ENCODE results near the gene FRAT2.

FRAT2 gene

GRCh38 chr10:97323501-97323900 is 11.0 kb downstream of the FRAT2 start:
- H3K36me3 ChIP-seq (ENCODE audit: insufficient read depth, insufficient read length, low read length), result no peaks in the 10 kb centered on the region
- no peak for DNase-seq (ENCODE audit: low read depth, low spot score)
- H3K4me3 ChIP-seq (ENCODE audit: insufficient read length, low read depth), result no peak overlapping the region
- peaks cover 5% of the 10 kb centered on the region for H3K4me1 ChIP-seq (ENCODE audit: insufficient read depth, insufficient read length)
- H3K9ac ChIP-seq (ENCODE audit: insufficient read length, low read depth), result no peak overlapping the region
- TF ChIP-seq ZNF274 (IDR thresholded peaks at IDR 0.05; ENCODE audit: low read depth, low read length) (no peak), SUZ12 (IDR thresholded peaks at IDR 0.05; ENCODE audit: extremely low read depth, insufficient read depth, insufficient read length) (no peak), YY1 (IDR thresholded peaks at IDR 0.05; ENCODE audit: insufficient read depth, insufficient read length) (no peak)
- H3K9me3 ChIP-seq (ENCODE audit: insufficient read depth, low read length), result no peaks in the 10 kb centered on the region
- H3K27me3 ChIP-seq (ENCODE audit: insufficient read depth, insufficient read length), result peaks cover 18% of the 10 kb centered on the region

- no peak overlapping the region for H3K9ac ChIP-seq (ENCODE audit: insufficient read length, low read depth)
- no peak for DNase-seq (ENCODE audit: low read depth, low spot score)
- H3K36me3 ChIP-seq (ENCODE audit: insufficient read depth, insufficient read length, low read length), result no peaks in the 10 kb centered on the region
- no peak for TF ChIP-seq SUZ12 (IDR thresholded peaks at IDR 0.05; ENCODE audit: extremely low read depth, insufficient read depth, insufficient read length)
- no peak for TF ChIP-seq ZNF274 (IDR thresholded peaks at IDR 0.05; ENCODE audit: low read depth, low read length)
- TF ChIP-seq YY1 (IDR thresholded peaks at IDR 0.05; ENCODE audit: insufficient read depth, insufficient read length), result no peak
- peaks cover 24% of the 10 kb centered on the region for H3K27me3 ChIP-seq (ENCODE audit: insufficient read depth, insufficient read length)
- H3K9me3 ChIP-seq (ENCODE audit: insufficient read depth, low read length), result no peaks in the 10 kb centered on the region
- H3K4me1 ChIP-seq (ENCODE audit: insufficient read depth, insufficient read length), result peaks cover 5% of the 10 kb centered on the region
- H3K4me3 ChIP-seq (ENCODE audit: insufficient read length, low read depth), result no peak overlapping the region
These were observed 12.7 kb downstream of the FRAT2 start for GRCh38 chr10:97321804-97322190.

GRCh38 chr10:97321032-97321803 is 13.3 kb downstream of the FRAT2 start:
- peaks cover 24% of the 10 kb centered on the region for H3K27me3 ChIP-seq (ENCODE audit: insufficient read depth, insufficient read length)
- TF ChIP-seq ZNF274 (IDR thresholded peaks at IDR 0.05; ENCODE audit: low read depth, low read length) (no peak), SUZ12 (IDR thresholded peaks at IDR 0.05; ENCODE audit: extremely low read depth, insufficient read depth, insufficient read length) (no peak), YY1 (IDR thresholded peaks at IDR 0.05; ENCODE audit: insufficient read depth, insufficient read length) (no peak)
- no peaks in the 10 kb centered on the region for H3K36me3 ChIP-seq (ENCODE audit: insufficient read depth, insufficient read length, low read length)
- H3K4me3 ChIP-seq (ENCODE audit: insufficient read length, low read depth), result no peak overlapping the region
- H3K9ac ChIP-seq (ENCODE audit: insufficient read length, low read depth), result no peak overlapping the region
- peaks cover 5% of the 10 kb centered on the region for H3K4me1 ChIP-seq (ENCODE audit: insufficient read depth, insufficient read length)
- no peak for DNase-seq (ENCODE audit: low read depth, low spot score)
- H3K9me3 ChIP-seq (ENCODE audit: insufficient read depth, low read length), result no peaks in the 10 kb centered on the region

- H3K27me3 ChIP-seq (ENCODE audit: insufficient read depth, insufficient read length), result peaks cover 29% of the 10 kb centered on the region
- peak overlapping the region; percentile 57 for H3K4me3 ChIP-seq (ENCODE audit: insufficient read length, low read depth)
- no peak for DNase-seq (ENCODE audit: low read depth, low spot score)
- peaks cover 5% of the 10 kb centered on the region for H3K4me1 ChIP-seq (ENCODE audit: insufficient read depth, insufficient read length)
- TF ChIP-seq ZNF274 (IDR thresholded peaks at IDR 0.05; ENCODE audit: low read depth, low read length), result no peak
- no peak for TF ChIP-seq SUZ12 (IDR thresholded peaks at IDR 0.05; ENCODE audit: extremely low read depth, insufficient read depth, insufficient read length)
- TF ChIP-seq YY1 (IDR thresholded peaks at IDR 0.05; ENCODE audit: insufficient read depth, insufficient read length), result no peak
- peak overlapping the region; percentile 88 for H3K9ac ChIP-seq (ENCODE audit: insufficient read length, low read depth)
- H3K36me3 ChIP-seq (ENCODE audit: insufficient read depth, insufficient read length, low read length), result no peaks in the 10 kb centered on the region
- H3K9me3 ChIP-seq (ENCODE audit: insufficient read depth, low read length), result no peaks in the 10 kb centered on the region
These were observed 14.0 kb downstream of the FRAT2 start for GRCh38 chr10:97320480-97321031.

GRCh38 chr10:97319671-97320479 is 14.7 kb downstream of the FRAT2 start:
- Histone ChIP-seq H3K4me1 (ENCODE audit: insufficient read depth, insufficient read length) (peaks cover 5% of the 10 kb centered on the region), H3K9ac (ENCODE audit: insufficient read length, low read depth) (peak overlapping the region; percentile 88), H3K27me3 (ENCODE audit: insufficient read depth, insufficient read length) (peaks cover 29% of the 10 kb centered on the region), H3K36me3 (ENCODE audit: insufficient read depth, insufficient read length, low read length) (no peaks in the 10 kb centered on the region), H3K4me3 (ENCODE audit: insufficient read length, low read depth) (peak overlapping the region; percentile 57), H3K9me3 (ENCODE audit: insufficient read depth, low read length) (no peaks in the 10 kb centered on the region)
- DNase-seq (ENCODE audit: low read depth, low spot score), result no peak
- TF ChIP-seq ZNF274 (IDR thresholded peaks at IDR 0.05; ENCODE audit: low read depth, low read length), result no peak
- no peak for TF ChIP-seq YY1 (IDR thresholded peaks at IDR 0.05; ENCODE audit: insufficient read depth, insufficient read length)
- TF ChIP-seq SUZ12 (IDR thresholded peaks at IDR 0.05; ENCODE audit: extremely low read depth, insufficient read depth, insufficient read length), result no peak

GRCh38 chr10:97318772-97319651 is 15.5 kb downstream of the FRAT2 start, which contains the start of gene FRAT1:
TSS of gene FRAT1 (plus strand) at chr10:97319271. CDS start at chr10:97319454, 183 bp downstream.
- DNase-seq (ENCODE audit: low read depth, low spot score), result no peak
- Histone ChIP-seq H3K27me3 (ENCODE audit: insufficient read depth, insufficient read length) (peaks cover 29% of the 10 kb centered on the region), H3K36me3 (ENCODE audit: insufficient read depth, insufficient read length, low read length) (no peaks in the 10 kb centered on the region), H3K4me3 (ENCODE audit: insufficient read length, low read depth) (peak within 1 kb of the TSS; percentile 57), H3K9me3 (ENCODE audit: insufficient read depth, low read length) (no peaks in the 10 kb centered on the region), H3K9ac (ENCODE audit: insufficient read length, low read depth) (peak within 1 kb of the TSS; percentile 88), H3K4me1 (ENCODE audit: insufficient read depth, insufficient read length) (peaks cover 5% of the 10 kb centered on the region)
- TF ChIP-seq ZNF274 (IDR thresholded peaks at IDR 0.05; ENCODE audit: low read depth, low read length) (no peak), YY1 (IDR thresholded peaks at IDR 0.05; ENCODE audit: insufficient read depth, insufficient read length) (no peak), SUZ12 (IDR thresholded peaks at IDR 0.05; ENCODE audit: extremely low read depth, insufficient read depth, insufficient read length) (no peak)
